BLaER1 treated with 17β-estradiol and CSF1 and Interleukin-3, amounts not matched to agents 10 nM and 100 nM (cell line): ENCODE results near the gene PANK2.
"Not testable (repeated sequence)": the region's sequence is repeated elsewhere in the genome, so short reads cannot be mapped to it uniquely, and the experiment has no call there.

Experiments used
- H3K27ac ChIP-seq, 11 experiments: shearing (Covaris generic); formaldehyde crosslinking; 2 replicates each; pipeline ENCODE4 v1.8.1; 2022
- H3K27me3 ChIP-seq, 11 experiments: shearing (Covaris generic); formaldehyde crosslinking; 2 replicates each; pipeline ENCODE4 v1.8.1; 2022
- H3K36me3 ChIP-seq, 11 experiments: shearing (Covaris generic); formaldehyde crosslinking; 2 replicates each; pipeline ENCODE4 v1.8.1; 2022
- H3K4me1 ChIP-seq, 10 experiments: shearing (Covaris generic); formaldehyde crosslinking; 2 replicates each; pipeline ENCODE4 v1.8.1; 2022
- H3K4me2 ChIP-seq, 11 experiments: shearing (Covaris generic); formaldehyde crosslinking; 2 replicates each; pipeline ENCODE4 v1.8.1; 2022
- H3K4me3 ChIP-seq, 10 experiments: shearing (Covaris generic); formaldehyde crosslinking; 2 replicates each; pipeline ENCODE4 v1.8.1; 2022
- H3K9ac ChIP-seq, 11 experiments: shearing (Covaris generic); formaldehyde crosslinking; 2 replicates each; pipeline ENCODE4 v1.8.1; 2022
- H3K9me3 ChIP-seq, 11 experiments: shearing (Covaris generic); formaldehyde crosslinking; replicated peaks in 1 of 11; 2 replicates each; pipeline ENCODE4 v1.8.1; 2022
- H4K20me1 ChIP-seq, 11 experiments: shearing (Covaris generic); formaldehyde crosslinking; 2 replicates each; pipeline ENCODE4 v1.8.1; 2022
- Cebpa-rat ChIP-seq, 11 experiments: shearing (Covaris generic); IDR thresholded peaks; 2 replicates each; pipeline ENCODE4 v1.8.1; 2022

PANK2 gene

GRCh38 chr20:3937618-3938017, 48.4 kb downstream of the PANK2 start:
- peaks cover 33 to 49% (median 46%) of the 10 kb centered on the region in 10 experiments for H3K4me1 ChIP-seq
- H3K9ac ChIP-seq: no peak overlapping the region
- H3K9me3 ChIP-seq: peaks cover 29 to 44% (median 37%) of the 10 kb centered on the region in 11 experiments; a peak in 21 of 22 replicates
- H3K4me2 ChIP-seq: no peak overlapping the region
- H4K20me1 ChIP-seq: peaks cover 0 to 52% (median 32%) of the 10 kb centered on the region in 11 experiments; a peak in 14 of 22 replicates
- H3K36me3 ChIP-seq: peaks cover 80 to 100% (median 99%) of the 10 kb centered on the region in 11 experiments
- TF ChIP-seq Cebpa-rat (IDR thresholded peaks at IDR 0.05): no peak
- no peak overlapping the region for H3K4me3 ChIP-seq
- H3K27ac ChIP-seq: no peak overlapping the region
- H3K27me3 ChIP-seq: no peaks in the 10 kb centered on the region

GRCh38 chr20:3940905-3941304, 51.7 kb downstream of the PANK2 start:
- Histone ChIP-seq H3K27me3 (no peaks in the 10 kb centered on the region), H3K4me3 (no peak overlapping the region), H4K20me1 (peaks cover 0 to 32% (median 12%) of the 10 kb centered on the region in 11 experiments; a peak in 10 of 22 replicates), H3K4me1 (peaks cover 8 to 16% (median 13%) of the 10 kb centered on the region in 10 experiments), H3K9ac (no peak overlapping the region), H3K27ac (no peak overlapping the region), H3K9me3 (peaks cover 29 to 44% (median 37%) of the 10 kb centered on the region in 11 experiments; a peak in 21 of 22 replicates), H3K36me3 (peaks cover 67 to 100% (median 99%) of the 10 kb centered on the region in 11 experiments), H3K4me2 (no peak overlapping the region)
- no peak for TF ChIP-seq Cebpa-rat (IDR thresholded peaks at IDR 0.05)

- not testable (repeated sequence) for H3K4me1 ChIP-seq, H3K4me3 ChIP-seq, H3K4me2 ChIP-seq, H3K9me3 ChIP-seq, H3K9ac ChIP-seq, H3K27ac ChIP-seq, H3K27me3 ChIP-seq
- Histone ChIP-seq H4K20me1 (peaks cover 0 to 69% (median 39%) of the 10 kb centered on the region in 11 experiments; a peak in 14 of 22 replicates), H3K36me3 (peaks cover 39 to 100% (median 96%) of the 10 kb centered on the region in 11 experiments)
Observed at GRCh38 chr20:3946666-3947065, 57.5 kb downstream of the PANK2 start.

GRCh38 chr20:3964719-3965118, 75.5 kb downstream of the PANK2 start:
- Histone ChIP-seq H3K4me1 (peaks cover 0 to 43% (median 0%) of the 10 kb centered on the region in 10 experiments; a peak in 4 of 20 replicates), H3K27me3 (no peaks in the 10 kb centered on the region), H3K27ac (peak overlapping the region in 1 of 11 experiments; percentile 38; a peak in 1 of 22 replicates), H3K9ac (no peak overlapping the region), H4K20me1 (peaks cover 6 to 97% (median 87%) of the 10 kb centered on the region in 11 experiments; a peak in 19 of 22 replicates), H3K4me2 (no peak overlapping the region), H3K36me3 (peaks cover 54 to 98% (median 94%) of the 10 kb centered on the region in 11 experiments), H3K9me3 (0 out of 22 replicates have a peak, but pooled peaks cover 0 to 4% (median 0%) of the 10 kb centered on the region in 11 experiments), H3K4me3 (no peak overlapping the region)
- TF ChIP-seq Cebpa-rat (IDR thresholded peaks at IDR 0.05): no peak

- peaks cover 11 to 100% (median 96%) of the 10 kb centered on the region in 11 experiments; a peak in 20 of 22 replicates for H4K20me1 ChIP-seq
- TF ChIP-seq Cebpa-rat (IDR thresholded peaks at IDR 0.05): no peak
- H3K27me3 ChIP-seq: no peaks in the 10 kb centered on the region
- peaks cover 0 to 8% (median 0%) of the 10 kb centered on the region in 11 experiments; a peak in 6 of 22 replicates for H3K9me3 ChIP-seq
- H3K27ac ChIP-seq: 0 out of 22 replicates have a peak overlapping the region, but pooled peaks of 1 of the 11 experiments have one; percentile 3
- peak overlapping the region in 2 of 11 experiments; percentile 49 to 68; a peak in 4 of 22 replicates for H3K4me2 ChIP-seq
- no peak overlapping the region for H3K4me3 ChIP-seq
- no peak overlapping the region for H3K9ac ChIP-seq
- H3K36me3 ChIP-seq: peaks cover 48 to 99% (median 93%) of the 10 kb centered on the region in 11 experiments
- H3K4me1 ChIP-seq: peaks cover 0 to 62% (median 0%) of the 10 kb centered on the region in 10 experiments; a peak in 5 of 20 replicates
Observed at GRCh38 chr20:3966571-3966970, 77.4 kb downstream of the PANK2 start.

- Histone ChIP-seq H3K9ac (no peak overlapping the region), H3K4me3 (no peak overlapping the region), H4K20me1 (peaks cover 7 to 100% (median 95%) of the 10 kb centered on the region in 11 experiments; a peak in 20 of 22 replicates), H3K36me3 (peaks cover 28 to 100% (median 90%) of the 10 kb centered on the region in 11 experiments), H3K4me2 (peak overlapping the region in 1 of 11 experiments; percentile 52; a peak in 1 of 22 replicates), H3K9me3 (peaks cover 0 to 35% (median 18%) of the 10 kb centered on the region in 11 experiments; a peak in 18 of 22 replicates), H3K4me1 (peaks cover 0 to 84% (median 0%) of the 10 kb centered on the region in 10 experiments; a peak in 5 of 20 replicates), H3K27ac (no peak overlapping the region), H3K27me3 (no peaks in the 10 kb centered on the region)
- no peak for TF ChIP-seq Cebpa-rat (IDR thresholded peaks at IDR 0.05)
Observed at GRCh38 chr20:3970016-3970415, 80.8 kb downstream of the PANK2 start.

GRCh38 chr20:3971145-3971544, 82.0 kb downstream of the PANK2 start:
- TF ChIP-seq Cebpa-rat (IDR thresholded peaks at IDR 0.05): no peak
- peaks cover 0 to 76% (median 0%) of the 10 kb centered on the region in 10 experiments; a peak in 5 of 20 replicates for H3K4me1 ChIP-seq
- no peaks in the 10 kb centered on the region for H3K27me3 ChIP-seq
- H3K36me3 ChIP-seq: peaks cover 30 to 100% (median 90%) of the 10 kb centered on the region in 11 experiments
- H3K9me3 ChIP-seq: peaks cover 0 to 46% (median 26%) of the 10 kb centered on the region in 11 experiments; a peak in 18 of 22 replicates
- peak overlapping the region in 2 of 11 experiments; percentile 17 to 29; a peak in 2 of 22 replicates for H3K27ac ChIP-seq
- no peak overlapping the region for H3K9ac ChIP-seq
- no peak overlapping the region for H3K4me3 ChIP-seq
- peaks cover 6 to 100% (median 95%) of the 10 kb centered on the region in 11 experiments; a peak in 20 of 22 replicates for H4K20me1 ChIP-seq
- peak overlapping the region in 2 of 11 experiments; percentile 52 to 55; a peak in 3 of 22 replicates for H3K4me2 ChIP-seq

- H3K4me1 ChIP-seq: peaks cover 0 to 66% (median 4%) of the 10 kb centered on the region in 10 experiments; a peak in 7 of 20 replicates
- peaks cover 6 to 100% (median 95%) of the 10 kb centered on the region in 11 experiments; a peak in 19 of 22 replicates for H4K20me1 ChIP-seq
Observed at GRCh38 chr20:3972161-3972560, 83.0 kb downstream of the PANK2 start.

DNA sequence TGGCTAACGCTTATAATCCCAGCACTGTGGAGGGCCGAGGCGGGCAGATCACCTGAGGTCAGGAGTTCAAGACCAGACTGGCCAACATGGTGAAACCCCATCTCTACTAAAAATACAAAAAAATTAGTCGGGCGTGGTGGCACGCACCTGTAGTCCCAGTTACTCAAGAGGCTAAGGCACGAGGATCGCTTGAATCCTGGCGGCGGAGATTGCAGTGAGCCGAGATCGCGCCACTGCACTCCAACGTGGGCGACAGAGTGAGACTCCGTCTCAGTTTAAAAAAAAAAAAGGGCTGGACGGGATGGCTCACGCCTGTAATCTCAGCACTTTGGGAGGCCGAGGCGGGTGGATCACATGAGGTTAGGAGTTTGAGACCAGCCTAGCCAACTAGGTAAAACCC, 83.4 kb downstream of the PANK2 start:
- Histone ChIP-seq H3K4me1 (peaks cover 0 to 61% (median 4%) of the 10 kb centered on the region in 10 experiments; a peak in 8 of 20 replicates), H3K36me3 (peaks cover 33 to 95% (median 82%) of the 10 kb centered on the region in 11 experiments), H3K9me3 (peaks cover 0 to 48% (median 29%) of the 10 kb centered on the region in 11 experiments; a peak in 18 of 22 replicates), H4K20me1 (peaks cover 6 to 100% (median 95%) of the 10 kb centered on the region in 11 experiments; a peak in 19 of 22 replicates)
- not testable (repeated sequence) for H3K4me3 ChIP-seq, H3K27me3 ChIP-seq, H3K9ac ChIP-seq, H3K27ac ChIP-seq, H3K4me2 ChIP-seq

More at GRCh38 chr20:3972161-3972560, 83.0 kb downstream of the PANK2 start:
- TF ChIP-seq Cebpa-rat (IDR thresholded peaks at IDR 0.05): no peak
- Histone ChIP-seq H3K36me3 (peaks cover 35 to 99% (median 87%) of the 10 kb centered on the region in 11 experiments), H3K27ac (no peak overlapping the region), H3K9me3 (peaks cover 0 to 48% (median 29%) of the 10 kb centered on the region in 11 experiments; a peak in 18 of 22 replicates), H3K27me3 (no peaks in the 10 kb centered on the region), H3K4me3 (no peak overlapping the region), H3K9ac (no peak overlapping the region), H3K4me2 (peak overlapping the region in 2 of 11 experiments; percentile 52 to 55; a peak in 2 of 22 replicates)
